DMS 273 treated with DMSO at 0.1 percent for 48 hours (cell line): ENCODE measurements around the gene IGSF9.

Experiments
- DNase-seq: peaks from one replicate; lab custom pipeline; 2025; lab: John Stamatoyannopoulos, UW

IGSF9 gene

DNA sequence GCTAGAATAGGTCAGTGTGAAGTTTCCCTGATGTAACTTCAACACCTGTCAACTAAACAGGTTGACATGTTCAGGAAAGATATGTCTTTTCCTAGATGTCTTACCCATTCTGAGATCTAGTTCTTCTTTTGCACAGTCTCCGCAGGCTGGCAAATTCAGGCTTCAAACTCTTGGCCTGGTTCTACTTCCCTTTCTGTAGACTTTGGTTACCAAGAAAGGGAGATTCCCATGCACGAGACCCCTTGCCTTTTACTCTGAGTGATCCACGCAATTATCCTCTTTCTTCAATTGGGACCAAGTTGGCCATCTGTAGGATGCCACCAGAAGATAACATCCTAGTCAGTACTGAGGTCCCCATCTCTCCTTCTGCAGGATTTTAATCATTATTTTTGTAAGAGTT is 47.5 kb downstream of the IGSF9 start:
- no peak for DNase-seq

DNA sequence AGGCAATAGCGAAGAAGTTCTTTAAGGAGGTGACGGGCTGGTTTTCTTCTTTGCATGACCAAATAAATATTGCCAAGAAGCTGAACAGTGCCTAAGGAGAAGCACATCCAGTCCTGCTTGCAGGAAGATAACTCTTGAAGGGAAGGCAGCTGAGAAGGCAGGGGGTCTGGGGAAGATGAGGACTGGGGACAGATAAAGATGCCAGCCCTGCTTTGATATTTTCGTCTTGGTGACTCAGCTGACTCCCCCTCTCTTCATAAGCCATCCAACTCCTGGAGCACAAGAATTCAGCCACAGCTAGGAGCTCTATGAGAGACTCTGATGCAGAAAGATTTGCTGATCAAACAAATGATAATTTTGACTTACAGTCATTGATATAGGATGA is 48.9 kb downstream of the IGSF9 start:
- DNase-seq = no peak

GRCh38 chr1:159895836-159896545 is 49.4 kb downstream of the IGSF9 start:
- DNase-seq = no peak

DNA sequence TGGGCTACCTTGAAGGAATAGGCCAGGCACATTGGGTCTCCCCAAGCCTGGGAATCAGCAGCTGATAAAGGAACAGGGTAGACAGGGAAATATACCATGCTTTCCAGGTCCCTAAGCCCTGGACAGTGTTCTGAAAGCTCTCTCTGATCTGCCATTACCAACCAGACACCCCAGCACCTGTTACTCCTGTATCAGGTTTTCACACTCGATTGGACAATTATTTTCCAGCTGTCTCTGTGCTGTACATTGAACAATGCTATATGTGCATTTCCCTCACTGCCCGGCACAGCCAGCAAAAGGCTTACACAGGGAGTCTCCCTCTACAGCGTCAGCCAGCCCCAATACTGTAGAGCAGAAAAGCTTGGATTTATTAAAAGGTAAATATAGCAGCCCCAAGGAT is 50.1 kb downstream of the IGSF9 start:
- DNase-seq = no peak

- DNase-seq = no peak
Measured at GRCh38 chr1:159892944-159893343, 52.5 kb downstream of the IGSF9 start.

- DNase-seq = peak; percentile 79
Measured at GRCh38 chr1:159891275-159892157, 53.9 kb downstream of the IGSF9 start.

DNA sequence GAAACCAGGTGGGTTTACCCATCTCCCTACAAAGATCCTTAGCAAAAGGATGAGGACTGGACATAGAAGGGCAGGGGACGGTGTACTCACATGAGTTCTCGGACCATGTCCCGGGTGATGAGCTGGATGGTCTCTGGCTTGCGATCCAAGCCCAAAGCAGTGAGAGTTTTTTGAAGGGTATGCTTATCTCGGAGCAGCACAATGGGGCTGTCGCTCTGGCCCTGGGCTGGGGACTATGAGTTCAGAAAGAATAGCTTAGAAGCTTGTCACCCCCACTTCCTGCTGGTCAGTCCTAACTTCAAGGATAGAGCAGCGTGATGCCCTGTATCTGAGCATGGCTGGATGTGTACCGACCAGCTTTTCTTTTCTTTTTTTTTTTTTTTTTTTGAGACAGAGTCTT is 55.0 kb downstream of the IGSF9 start:
- DNase-seq = no peak

- peak; percentile 27 for DNase-seq
Measured at GRCh38 chr1:159889821-159890252, 55.6 kb downstream of the IGSF9 start.

DNA sequence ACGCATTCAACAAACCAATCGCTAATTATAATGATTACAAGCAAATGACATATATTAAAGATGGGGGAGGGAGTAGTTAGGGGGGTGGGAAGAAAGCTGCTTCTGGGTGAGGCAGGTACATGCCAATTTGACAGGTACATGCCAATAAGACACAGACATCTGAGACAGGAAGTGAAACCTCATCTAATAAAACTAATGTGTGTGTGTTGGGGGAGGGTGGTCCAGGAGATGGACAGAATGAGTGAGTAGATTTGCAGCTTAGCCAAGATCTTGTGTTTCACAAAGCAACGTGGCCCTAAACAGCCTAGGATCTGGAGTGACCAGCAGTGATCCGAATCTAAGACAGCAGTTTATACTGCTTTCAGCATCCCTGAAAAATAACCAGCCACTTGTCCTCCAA is 56.2 kb downstream of the IGSF9 start:
- no peak for DNase-seq

DNA sequence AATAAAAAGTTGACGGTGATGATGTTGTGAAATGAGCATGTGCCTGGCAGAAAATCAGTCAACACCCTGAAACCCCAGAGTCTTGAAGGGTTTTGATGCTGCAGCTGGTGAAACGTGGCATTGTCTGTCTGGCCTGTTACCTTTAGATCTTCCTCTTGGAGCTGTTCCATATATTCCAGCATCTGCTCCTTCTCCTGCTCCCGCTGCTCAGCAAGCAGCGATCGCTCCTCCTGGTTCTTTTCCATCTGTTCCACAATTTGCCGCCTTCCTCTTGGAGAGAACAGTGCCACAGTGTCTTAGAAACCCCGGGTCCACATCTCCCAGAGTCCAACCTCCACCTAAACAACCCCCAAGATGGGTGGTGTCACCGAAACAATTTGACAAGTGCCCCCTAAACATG is 61.1 kb downstream of the IGSF9 start:
- no peak for DNase-seq

- DNase-seq = no peak
Measured at GRCh38 chr1:159883134-159883533, 62.3 kb downstream of the IGSF9 start.

- DNase-seq = no peak
Measured at GRCh38 chr1:159882527-159882862, 62.9 kb downstream of the IGSF9 start.

- peak; percentile 75 for DNase-seq
Measured at GRCh38 chr1:159881622-159882526, 63.5 kb downstream of the IGSF9 start.

- DNase-seq = no peak
Measured at GRCh38 chr1:159880430-159880829, 65.0 kb downstream of the IGSF9 start.

GRCh38 chr1:159879977-159880376 is 65.4 kb downstream of the IGSF9 start:
- no peak for DNase-seq

DNA sequence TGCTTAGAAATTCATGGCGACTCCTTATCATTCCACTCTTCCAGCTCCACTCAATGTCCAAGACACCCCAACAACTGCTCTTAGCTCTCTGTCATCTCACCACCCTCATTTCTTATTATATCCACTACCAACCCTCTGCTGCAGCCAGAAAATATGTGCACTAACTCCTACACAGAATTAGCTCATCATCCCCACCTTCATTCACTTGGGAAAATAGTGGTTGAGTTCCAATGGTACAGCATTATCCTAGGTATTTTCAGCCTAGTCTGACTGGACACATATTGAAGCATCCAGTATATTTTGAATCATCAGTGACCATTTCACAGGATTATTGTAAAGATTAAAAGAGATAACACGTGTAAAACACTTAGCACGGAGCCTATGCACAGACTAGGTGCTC is 66.3 kb downstream of the IGSF9 start:
- no peak for DNase-seq

DNA sequence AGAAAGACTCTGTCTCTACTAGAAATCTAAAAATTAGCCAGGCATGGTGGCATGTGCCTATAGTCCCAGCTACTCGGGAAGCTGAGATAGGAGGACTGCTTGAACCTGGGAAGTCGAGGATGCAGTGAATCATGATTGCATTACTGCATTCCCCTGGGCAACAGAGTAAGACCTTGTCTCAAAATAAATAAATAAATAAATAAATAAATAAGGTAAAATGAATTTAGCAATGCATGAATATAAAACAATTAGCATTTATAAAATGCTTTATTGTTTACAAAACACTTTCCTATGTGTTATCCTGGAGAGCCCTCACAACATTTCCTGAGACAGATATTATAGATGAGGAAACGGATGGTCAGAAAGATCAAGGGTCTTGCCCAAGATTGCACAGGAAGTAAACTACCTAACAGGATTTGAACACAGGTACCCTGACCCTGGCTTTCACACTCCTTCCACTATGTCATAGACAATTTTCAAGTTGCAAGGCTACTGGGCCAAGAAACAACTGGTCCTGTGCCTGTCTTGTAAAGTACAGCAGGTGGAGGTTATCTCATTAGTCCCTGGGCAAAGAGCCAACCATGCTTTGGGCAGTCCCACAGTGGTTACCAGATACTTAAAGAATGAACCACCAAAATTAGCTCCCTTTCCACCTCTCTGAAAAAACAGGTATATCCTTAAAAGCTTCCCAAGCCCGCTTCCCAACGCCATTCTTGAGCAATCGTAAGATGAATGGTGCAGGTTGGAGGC is 67.5 kb downstream of the IGSF9 start:
- peak; percentile 51 for DNase-seq
